GM12864 (cell line): ENCODE measurements around the gene PLD5.
"Not testable (repeated sequence)": the region's sequence is repeated elsewhere in the genome, so short reads cannot be mapped to it uniquely, and the experiment has no call there.

Experiments used
- DNase-seq: peaks from one replicate; pipeline ENCODE4 v3.0.0-alpha.2; 2011; ENCODE audit warnings: low read depth
- H3K4me3 ChIP-seq: 2 replicates; pipeline ENCODE4 v1.5.1; 2011; ENCODE audit warnings: mild to moderate bottlenecking, low read depth, low read length, control low read depth
- TF ChIP-seq, protein P1 (sequence below): IDR thresholded peaks from 2 replicates; pipeline ENCODE4 v1.5.1; 2011; ENCODE audit warnings: low read depth, mild to moderate bottlenecking, moderate library complexity, low read length, control low read depth, inconsistent platforms; ENCODE audit errors: missing control alignments

The PLD5 gene

DNA sequence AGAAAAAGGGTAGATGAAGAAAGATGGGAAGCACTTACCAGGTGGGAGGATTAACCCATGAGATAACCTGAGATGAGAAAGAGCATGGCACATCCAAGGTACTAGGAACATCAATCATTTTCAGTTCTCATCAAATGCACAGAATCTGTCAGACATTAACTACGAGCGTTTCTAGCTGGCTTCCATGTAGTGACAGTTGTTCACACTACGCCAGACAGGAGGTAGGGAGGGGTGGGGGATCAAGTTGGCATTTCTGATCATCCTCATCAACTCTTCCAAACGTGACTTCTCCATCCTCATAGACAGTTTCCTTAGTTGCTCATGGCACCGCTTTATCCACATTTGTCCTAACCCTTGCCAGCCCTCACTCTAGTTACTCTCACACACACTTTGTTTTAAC, 120.2 kb downstream of the PLD5 start:
- DNase-seq = no peak
- TF ChIP-seq, protein P1, sequence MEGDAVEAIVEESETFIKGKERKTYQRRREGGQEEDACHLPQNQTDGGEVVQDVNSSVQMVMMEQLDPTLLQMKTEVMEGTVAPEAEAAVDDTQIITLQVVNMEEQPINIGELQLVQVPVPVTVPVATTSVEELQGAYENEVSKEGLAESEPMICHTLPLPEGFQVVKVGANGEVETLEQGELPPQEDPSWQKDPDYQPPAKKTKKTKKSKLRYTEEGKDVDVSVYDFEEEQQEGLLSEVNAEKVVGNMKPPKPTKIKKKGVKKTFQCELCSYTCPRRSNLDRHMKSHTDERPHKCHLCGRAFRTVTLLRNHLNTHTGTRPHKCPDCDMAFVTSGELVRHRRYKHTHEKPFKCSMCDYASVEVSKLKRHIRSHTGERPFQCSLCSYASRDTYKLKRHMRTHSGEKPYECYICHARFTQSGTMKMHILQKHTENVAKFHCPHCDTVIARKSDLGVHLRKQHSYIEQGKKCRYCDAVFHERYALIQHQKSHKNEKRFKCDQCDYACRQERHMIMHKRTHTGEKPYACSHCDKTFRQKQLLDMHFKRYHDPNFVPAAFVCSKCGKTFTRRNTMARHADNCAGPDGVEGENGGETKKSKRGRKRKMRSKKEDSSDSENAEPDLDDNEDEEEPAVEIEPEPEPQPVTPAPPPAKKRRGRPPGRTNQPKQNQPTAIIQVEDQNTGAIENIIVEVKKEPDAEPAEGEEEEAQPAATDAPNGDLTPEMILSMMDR = no peak
- no peak overlapping the region for H3K4me3 ChIP-seq

DNA sequence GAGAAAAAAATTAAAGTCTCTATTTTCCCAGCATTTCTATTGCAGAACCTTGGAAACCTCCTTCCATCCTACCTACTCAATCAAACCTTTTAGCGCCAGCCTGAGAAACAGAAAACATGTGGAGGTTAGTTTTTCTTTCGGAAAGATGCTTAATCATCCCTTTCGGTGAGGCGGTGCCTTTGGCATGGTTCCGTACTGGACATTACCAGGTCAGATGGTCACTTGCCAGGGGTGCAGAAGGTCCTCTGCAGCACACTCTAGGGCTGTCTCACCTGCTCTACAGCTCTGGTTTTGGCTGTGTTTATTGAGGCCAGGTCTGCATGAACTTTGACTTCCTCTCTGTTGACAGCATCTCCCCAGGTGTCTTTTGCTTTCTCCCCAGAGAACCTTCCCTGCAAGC, 121.5 kb downstream of the PLD5 start:
- TF ChIP-seq, protein P1 = no peak
- no peak for DNase-seq
- no peak overlapping the region for H3K4me3 ChIP-seq

DNA sequence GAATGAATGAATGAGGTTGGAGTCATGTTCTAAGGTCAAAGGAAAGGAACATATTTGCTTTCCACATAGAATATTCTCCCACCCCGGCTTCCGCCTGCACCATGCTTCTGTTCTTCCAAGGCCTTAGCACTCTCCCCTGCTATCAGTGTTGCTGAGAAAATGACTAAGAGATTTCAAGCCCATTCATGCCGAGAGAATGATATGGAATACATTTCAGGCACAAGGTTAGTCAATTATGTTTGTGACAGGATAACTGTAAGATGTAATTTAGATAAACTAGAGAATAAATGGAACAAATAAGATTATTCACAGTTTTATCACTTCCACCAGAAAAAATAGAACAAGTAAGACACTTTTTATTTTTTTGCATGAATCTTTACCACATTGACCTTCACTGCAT, 122.6 kb downstream of the PLD5 start:
- no peak for DNase-seq
- TF ChIP-seq, protein P1 = no peak
- H3K4me3 ChIP-seq = no peak overlapping the region

DNA sequence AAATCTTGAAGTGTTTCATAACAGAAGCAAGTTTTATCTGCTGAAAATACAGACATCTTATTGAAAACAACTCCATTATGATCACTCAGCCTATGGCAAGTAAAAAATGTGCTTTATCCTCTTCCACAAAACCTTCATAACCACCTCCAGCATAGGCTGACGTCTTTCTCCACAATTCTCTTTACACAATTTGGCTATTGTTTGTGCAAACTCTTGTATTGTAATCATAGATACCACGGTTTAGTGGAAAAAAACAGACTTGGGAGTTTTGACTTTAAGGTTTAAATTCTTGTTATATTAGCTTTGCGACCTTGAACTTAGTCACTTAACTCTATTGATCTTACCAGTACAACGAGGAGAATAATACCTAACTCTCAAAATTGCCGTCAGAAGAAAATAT, 126.1 kb downstream of the PLD5 start:
- DNase-seq = no peak
- TF ChIP-seq, protein P1 = no peak
- H3K4me3 ChIP-seq = no peak overlapping the region

DNA sequence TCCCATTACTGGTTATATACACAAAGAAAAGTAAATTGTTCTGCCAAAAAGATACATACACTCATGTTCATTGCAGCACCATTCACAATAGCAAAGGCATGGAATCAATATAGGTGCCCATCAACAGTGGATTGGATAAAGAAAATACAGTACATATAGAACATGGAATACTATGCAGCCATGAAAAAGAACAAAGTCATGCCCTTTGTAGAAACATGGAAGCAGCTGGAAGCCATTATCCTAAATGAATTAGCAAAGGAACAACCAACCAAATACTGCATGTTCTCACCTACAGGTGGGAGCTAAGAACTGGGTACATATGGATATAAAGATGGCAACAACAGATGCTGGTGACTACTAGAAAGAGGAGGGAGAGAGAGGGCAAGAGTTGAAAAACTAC, 132.6 kb downstream of the PLD5 start:
- no peak overlapping the region for H3K4me3 ChIP-seq
- no peak for DNase-seq
- TF ChIP-seq, protein P1 = no peak

DNA sequence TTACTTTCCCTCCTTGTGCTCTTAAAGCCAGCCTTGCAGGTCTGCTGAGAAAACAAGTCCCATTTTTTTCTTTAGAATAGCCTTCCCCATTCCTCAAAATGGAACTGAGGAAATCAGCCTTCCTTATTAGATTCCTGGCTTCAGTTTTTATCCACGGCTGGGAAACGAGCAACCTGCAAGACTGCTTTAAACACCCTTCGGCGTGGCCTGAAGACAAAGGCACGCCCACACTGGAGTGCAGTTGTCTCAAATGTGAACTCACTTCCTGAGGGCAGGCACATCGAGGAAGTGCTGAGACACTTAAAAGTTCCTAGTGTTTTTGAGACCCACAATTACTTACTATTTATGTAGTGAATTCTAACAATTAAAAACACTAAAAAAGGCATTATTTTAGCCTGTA, 148.4 kb downstream of the PLD5 start:
- not testable (repeated sequence) for DNase-seq

DNA sequence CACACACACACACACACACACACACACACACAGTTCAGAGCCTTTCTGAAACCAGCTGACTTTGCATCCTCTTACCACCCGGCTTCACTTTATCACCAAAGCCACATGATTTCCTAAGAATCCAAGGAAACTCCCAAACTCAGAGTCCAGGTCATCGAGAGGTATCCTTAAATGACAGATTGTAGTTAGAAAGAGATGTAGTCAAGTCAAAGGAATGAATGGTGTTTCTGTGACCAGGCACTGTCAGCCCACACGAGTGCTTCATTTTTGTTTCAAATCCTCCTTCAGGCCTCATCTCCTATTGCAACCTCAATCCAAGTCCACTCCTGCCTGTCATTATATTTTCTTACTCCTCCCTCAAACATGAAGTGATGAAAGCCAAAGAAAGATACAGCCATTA, 174.1 kb downstream of the PLD5 start:
- DNase-seq, H3K4me3 ChIP-seq: not testable (repeated sequence)

More for the DNA sequence above, 148.4 kb downstream of the PLD5 start:
- H3K4me3 ChIP-seq = not testable (repeated sequence)

DNA sequence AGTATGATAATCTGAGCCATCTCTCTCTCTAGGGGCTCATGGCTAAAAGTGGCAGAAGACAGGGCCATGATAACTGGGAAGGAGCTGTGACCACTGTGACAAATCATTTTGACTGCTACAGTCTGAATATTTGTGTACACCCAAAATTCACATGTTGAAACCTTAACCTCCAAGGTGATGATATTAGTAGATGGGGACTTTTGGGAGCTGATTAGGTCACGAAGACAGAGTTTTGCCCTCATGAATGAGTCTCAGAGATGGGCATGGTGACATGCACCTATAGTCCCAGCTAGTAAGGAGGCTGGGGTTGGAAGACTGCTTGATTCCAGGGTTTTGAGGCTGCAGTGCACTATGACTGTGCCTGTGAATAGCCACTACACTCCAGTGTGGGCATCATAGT, 174.9 kb downstream of the PLD5 start:
- no peak for DNase-seq
- no peak overlapping the region for H3K4me3 ChIP-seq
- TF ChIP-seq, protein P1 = no peak

DNA sequence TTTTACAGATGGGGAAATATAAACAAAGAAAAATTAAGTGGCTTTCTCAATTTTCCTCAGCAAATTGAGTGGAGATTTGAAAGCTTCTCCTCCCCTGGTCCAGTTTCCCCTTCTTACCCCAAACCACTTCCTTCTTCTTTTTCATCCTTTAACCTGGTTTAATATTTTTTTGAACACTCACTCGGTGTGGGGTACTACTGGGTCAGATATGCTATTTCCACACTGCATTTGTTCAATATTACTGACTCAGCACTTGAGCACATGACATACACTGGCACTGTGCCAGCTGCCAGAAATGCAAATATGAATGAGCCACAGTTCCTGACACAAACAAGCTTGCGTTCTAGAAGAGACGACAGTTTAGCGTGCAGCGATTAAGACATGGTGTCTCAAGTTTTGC, 193.6 kb downstream of the PLD5 start:
- DNase-seq, H3K4me3 ChIP-seq: not testable (repeated sequence)

DNA sequence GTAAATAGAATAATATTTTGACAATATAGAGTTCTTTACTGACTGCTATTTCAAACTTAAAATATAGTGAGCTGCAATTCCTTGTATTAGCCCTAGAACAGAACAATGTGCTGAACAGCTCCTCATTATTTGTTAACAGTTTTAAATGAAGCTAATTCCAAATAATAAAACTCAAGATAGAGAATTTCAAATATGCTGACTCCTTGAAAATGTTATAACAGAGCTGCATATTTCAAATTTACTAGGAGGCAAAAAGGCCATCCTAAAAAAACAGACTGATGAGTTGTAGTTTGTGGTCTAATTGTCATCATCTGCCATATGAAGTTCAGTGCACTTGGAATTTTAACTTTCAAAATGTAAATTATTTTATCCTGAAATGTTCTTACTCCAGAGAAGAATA, 197.1 kb downstream of the PLD5 start:
- not testable (repeated sequence) for H3K4me3 ChIP-seq, DNase-seq

DNA sequence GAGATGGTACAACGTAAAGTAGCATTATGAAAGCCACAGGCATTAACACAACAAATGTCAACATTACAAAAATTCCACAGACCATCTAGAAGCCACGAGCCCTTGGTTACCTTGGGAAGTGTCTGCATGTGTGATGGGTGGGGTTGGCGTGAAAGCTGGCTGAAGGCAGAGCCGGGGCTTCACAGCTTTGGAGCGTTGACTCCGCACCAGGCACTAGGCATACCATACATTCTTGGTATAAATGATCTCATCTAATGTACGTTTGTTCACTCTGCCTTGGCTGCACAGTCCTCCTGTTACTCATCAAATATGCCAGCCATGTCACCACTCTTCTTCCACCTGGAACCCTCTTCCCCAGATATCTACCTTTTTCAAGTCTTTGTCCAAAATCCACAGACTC, 202.5 kb downstream of the PLD5 start:
- not testable (repeated sequence) for DNase-seq, H3K4me3 ChIP-seq
